G401.6 (cell line): ENCODE measurements around the gene TMEM74B.

Source experiments
- FAIRE-seq: peaks from 2 replicates; lab custom pipeline; 2012; peaks lifted over from hg19 to GRCh38; lab: Jason Lieb, UNC

The TMEM74B gene

GRCh38 chr20:1204576-1204975 lies 19.8 kb upstream of the TMEM74B start:
- no peak for FAIRE-seq

- no peak for FAIRE-seq
These were observed 19.3 kb upstream of the TMEM74B start for GRCh38 chr20:1204113-1204512.

GRCh38 chr20:1203630-1204029 lies 18.8 kb upstream of the TMEM74B start:
- no peak for FAIRE-seq

- no peak for FAIRE-seq
These were observed 18.2 kb upstream of the TMEM74B start, which contains the start of gene C20orf202 for GRCh38 chr20:1202762-1203504. TSS of gene C20orf202 (plus strand) at chr20:1203454. CDS start at chr20:1203586, 132 bp downstream.

- no peak for FAIRE-seq
These were observed 15.2 kb upstream of the TMEM74B start for GRCh38 chr20:1199964-1200363.

- FAIRE-seq, result no peak
These were observed 14.6 kb upstream of the TMEM74B start for GRCh38 chr20:1199212-1199873.

- no peak for FAIRE-seq
These were observed 14.0 kb upstream of the TMEM74B start for GRCh38 chr20:1198751-1199150.

GRCh38 chr20:1197801-1198200 lies 13.0 kb upstream of the TMEM74B start:
- no peak for FAIRE-seq

- FAIRE-seq, result no peak
These were observed 11.9 kb upstream of the TMEM74B start for GRCh38 chr20:1196634-1197033.

- FAIRE-seq, result no peak
These were observed 10.4 kb upstream of the TMEM74B start for GRCh38 chr20:1195226-1195625.

- FAIRE-seq, result no peak
These were observed 6.5 kb upstream of the TMEM74B start for GRCh38 chr20:1191299-1191698.

GRCh38 chr20:1190847-1191246 lies 6.1 kb upstream of the TMEM74B start:
- FAIRE-seq, result no peak

- FAIRE-seq, result no peak
These were observed 5.0 kb upstream of the TMEM74B start for GRCh38 chr20:1189827-1190226.

- FAIRE-seq, result no peak
These were observed 3.6 kb upstream of the TMEM74B start for GRCh38 chr20:1188347-1188746.

- no peak for FAIRE-seq
These were observed 2.9 kb upstream of the TMEM74B start for GRCh38 chr20:1187605-1188171.

GRCh38 chr20:1186367-1186991 lies 1.7 kb upstream of the TMEM74B start:
- FAIRE-seq, result no peak

- FAIRE-seq, result no peak
These were observed 1.1 kb upstream of the TMEM74B start for GRCh38 chr20:1185790-1186334.

- no peak for FAIRE-seq
These were observed 548 bp upstream of the TMEM74B start for GRCh38 chr20:1185316-1185741.

GRCh38 chr20:1184260-1184637 lies 532 bp downstream of the TMEM74B start:
- no peak for FAIRE-seq

GRCh38 chr20:1183153-1183552 lies 1.6 kb downstream of the TMEM74B start:
- FAIRE-seq, result no peak

GRCh38 chr20:1182106-1182505 lies 2.7 kb downstream of the TMEM74B start:
- no peak for FAIRE-seq

GRCh38 chr20:1180949-1181348 lies 3.8 kb downstream of the TMEM74B start:
- FAIRE-seq, result no peak

- FAIRE-seq, result no peak
These were observed 6.2 kb downstream of the TMEM74B start for GRCh38 chr20:1178623-1179022.
